Adrenal gland (tissue), 12 donors: Measurements from ENCODE around the gene SAMD1. TPM values are rescaled to one million over a fixed set of nuclear protein-coding genes. Genes with fewer than 3 reads are reported as not detected.

ENCODE experiments used
- DNase-seq, 7 donors: peaks; one replicate each; pipeline ENCODE4 v3.0.0-alpha.2; 2019 to 2020
- H3K27ac ChIP-seq, 5 donors: fragments of 200-600 bp; sonication (generic) in 4 of 5; 1 replicate in 3 of 5; 2 replicates in 2 of 5; pipeline versions ENCODE4 v1.5.1 to v1.8.0; 2016 to 2020; ENCODE audit warnings: mild to moderate bottlenecking in 1 of 5
- H3K27me3 ChIP-seq: fragments of 200-600 bp; 2 replicates; pipeline ENCODE4 v1.8.0; 2021
- H3K36me3 ChIP-seq, 2 donors: fragments of 200-600 bp; replicated peaks in 1 of 2; 1 replicate in 1 of 2; 2 replicates in 1 of 2; pipeline versions ENCODE4 v1.5.1 to v1.8.0; 2018 to 2022
- H3K4me1 ChIP-seq, 2 donors: fragments of 200-600 bp; replicated peaks in 1 of 2; 1 replicate in 1 of 2; 2 replicates in 1 of 2; pipeline versions ENCODE4 v1.5.1 to v1.8.0; 2018 to 2021
- H3K4me3 ChIP-seq, 4 donors: fragments of 200-600 bp; sonication (generic) in 3 of 4; one replicate each; pipeline ENCODE4 v1.5.1; 2016 to 2018
- H3K9me3 ChIP-seq, 3 donors: fragments of 200-600 bp; sonication (generic) in 1 of 3; replicated peaks in 1 of 3; 1 replicate in 2 of 3; 2 replicates in 1 of 3; pipeline versions ENCODE4 v1.5.1 to v1.8.0; 2016 to 2021
- CTCF ChIP-seq, 6 experiments: fragments of 450-650 bp in 4 of 6; fragments of 200-600 bp in 2 of 6; sonication (generic) in 1 of 6; IDR thresholded peaks; 1 replicate in 5 of 6; 2 replicates in 1 of 6; pipeline versions ENCODE4 v1.5.1 to v1.8.0; 2016 to 2021; ENCODE audit warnings: antibody characterized with exemption in 6 of 6, mild to moderate bottlenecking in 2 of 6, moderate library complexity in 1 of 6
- POLR2A ChIP-seq, 2 donors: fragments of 450-650 bp; IDR thresholded peaks; one replicate each; pipeline ENCODE4 v1.6.1; 2017; ENCODE audit warnings: antibody characterized with exemption in 2 of 2, mild to moderate bottlenecking in 2 of 2, moderate library complexity in 1 of 2
- WGBS, 4 donors: extraction: QIAGEN DNeasy Blood & Tissue Kit in 2 of 4; methylation state at CpG; one replicate each; pipeline versions ENCODE4 v1.1.5 to v1.1.7; 2013 to 2017; 5-methylcytosine and 5-hydroxymethylcytosine counted together
- intact Hi-C, 2 donors: fragments of 100-400 bp; cut with DNase I; formaldehyde crosslinking; loops; one replicate each; pipeline versions ENCODE4 v1.14.1 to v1.15.0; 2022 to 2023
- polyA plus RNA-seq, 3 donors: library from polyadenylated mRNA; stranded (reverse); fragments of 200-250 nt in 2 of 3; fragments of 350-450 nt in 1 of 3; fragmentation: Illumina TruSeq in 1 of 3; extraction: RNeasy Lipid Tissue Mini Kit (QIAGEN cat#74804) in 1 of 3; gene quantifications; one replicate each; pipeline ENCODE4 v1.2.3, GENCODE V29; 2013 to 2014
- total RNA-seq, 9 donors: library from RNA; depleted of rRNA in 4 of 9; stranded (reverse); fragments of >200 nt in 4 of 9; fragments of 120-200 nt in 1 of 9; fragmentation: NEBNext Ultra II Directional in 1 of 9; extraction: Animal tissue kit (Norgen Biotek cat#: 25700) in 1 of 9; gene quantifications; one replicate each; pipeline versions ENCODE4 v1.1.0 to v1.2.4, GENCODE V29; 2013 to 2023
- donor health status: healthy with polysubstance abuse.
- donor health status: Bipolar disorder and iron deficiency.
- donor health status: DM: yes; HTN: yes; CAD: no.
- donor health status: DM: no; HTN: no; CAD: no.
- donor health status: DM: no; HTN: no; CAD: no.
- donor health status: DM: yes; HTN: yes; CAD: no.

The SAMD1 gene
- total and polyA plus RNA-seq, 12 donors, result 10.0 to 41.9 (median 27.1) TPM

GRCh38 chr19:14070268-14071050, 20.1 kb downstream of the SAMD1 start:
- no peak overlapping the region for H3K4me3 ChIP-seq
- no peak for DNase-seq
- WGBS, 4 donors, result 94 to 97% (median 96%) methylated on average over 27 to 43 of the region's 43 CpGs
- no peaks in the 10 kb centered on the region for H3K27me3 ChIP-seq
- intact Hi-C loops, result loop anchor here in 1 of 2 donors (5.0 kb wide), 1 partner anchor 188 kb away; no protein-coding TSS in a partner anchor
- peaks cover 20 to 31% of the 10 kb centered on the region in 2 donors for H3K4me1 ChIP-seq
- TF ChIP-seq POLR2A (IDR thresholded peaks at IDR 0.05) (no peak), CTCF (IDR thresholded peaks at IDR 0.05) (no peak)
- no peaks in the 10 kb centered on the region for H3K36me3 ChIP-seq
- H3K9me3 ChIP-seq, result no peaks in the 10 kb centered on the region
- H3K27ac ChIP-seq, result no peak overlapping the region

GRCh38 chr19:14066134-14066533, 24.4 kb downstream of the SAMD1 start:
- Histone ChIP-seq H3K9me3 (no peaks in the 10 kb centered on the region), H3K4me3 (no peak overlapping the region), H3K36me3 (no peaks in the 10 kb centered on the region), H3K4me1 (no peaks in the 10 kb centered on the region), H3K27me3 (no peaks in the 10 kb centered on the region), H3K27ac (no peak overlapping the region)
- intact Hi-C loops, result no loop called here
- 48 to 65% (median 55%) methylated on average over 2 of the region's 2 CpGs for WGBS, 4 donors
- DNase-seq, result no peak
- no peak for TF ChIP-seq POLR2A (IDR thresholded peaks at IDR 0.05)
- no peak for TF ChIP-seq CTCF (IDR thresholded peaks at IDR 0.05)

DNA sequence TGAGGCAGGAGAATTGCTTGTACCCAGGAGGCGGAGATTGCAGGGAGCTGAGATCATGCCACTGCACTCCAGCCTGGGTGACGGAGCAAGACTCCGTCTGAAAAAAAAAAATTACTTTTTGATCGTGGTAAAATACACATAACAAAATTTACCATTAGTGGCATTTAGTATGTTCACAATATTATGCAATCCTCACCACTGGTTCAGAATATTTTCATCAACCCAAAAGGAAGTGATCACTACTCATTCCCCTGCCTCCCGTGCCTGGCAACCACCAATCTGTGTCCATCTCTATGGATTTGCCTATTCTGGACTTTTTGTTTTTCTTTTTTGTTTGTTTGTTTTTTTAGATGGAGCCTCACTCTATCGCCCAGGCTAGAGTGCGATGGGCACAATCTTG, 27.4 kb downstream of the SAMD1 start:
- Histone ChIP-seq H3K9me3 (no peaks in the 10 kb centered on the region), H3K4me1 (no peaks in the 10 kb centered on the region), H3K4me3 (no peak overlapping the region), H3K27ac (no peak overlapping the region), H3K36me3 (no peaks in the 10 kb centered on the region), H3K27me3 (peaks cover 15% of the 10 kb centered on the region)
- intact Hi-C loops, result no loop called here
- TF ChIP-seq POLR2A (IDR thresholded peaks at IDR 0.05) (no peak), CTCF (IDR thresholded peaks at IDR 0.05) (no peak)
- 69 to 80% (median 74%) methylated on average over 7 of the region's 7 CpGs for WGBS, 4 donors
- DNase-seq, result no peak

DNA sequence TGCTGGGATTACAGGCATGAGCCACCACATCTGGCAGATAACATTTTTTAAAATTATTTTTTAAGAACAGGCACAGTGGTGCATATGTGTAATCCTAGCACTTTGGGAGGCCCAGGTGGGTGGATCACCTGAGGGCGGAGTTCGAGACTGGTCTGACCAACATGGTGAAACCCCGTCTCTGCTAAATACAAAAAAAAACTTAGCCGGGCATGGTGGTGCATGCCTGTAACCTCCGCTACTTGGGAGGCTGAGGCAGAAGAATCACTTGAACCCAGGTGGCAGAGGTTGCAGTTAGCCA, 28.0 kb downstream of the SAMD1 start:
- Histone ChIP-seq H3K9me3 (no peaks in the 10 kb centered on the region), H3K36me3 (no peaks in the 10 kb centered on the region), H3K27me3 (peaks cover 15% of the 10 kb centered on the region), H3K4me3 (no peak overlapping the region), H3K4me1 (peaks cover 0 to 4% of the 10 kb centered on the region in 2 donors), H3K27ac (no peak overlapping the region)
- intact Hi-C loops, result no loop called here
- no peak for DNase-seq
- 77 to 89% (median 83%) methylated on average over 3 to 5 of the region's 5 CpGs for WGBS, 4 donors
- TF ChIP-seq CTCF (IDR thresholded peaks at IDR 0.05) (no peak), POLR2A (IDR thresholded peaks at IDR 0.05) (no peak)
